K562 (cell line): ENCODE results near the gene SLC6A13. TPM values are rescaled to one million over a fixed set of nuclear protein-coding genes. Genes with fewer than 3 reads are reported as not detected.
A peak's percentile ranks its signal among the peaks of the same experiment; 100 is the strongest.

ENCODE experiments used
- ATAC-seq: fragments of 200-7000 bp; cut with Tn5 transposase; 3 replicates; pipeline ENCODE4 v1.9.1; 2020; ENCODE audit warnings: moderate library complexity
- BruUV-seq: library from RNA; stranded (reverse); fragments of 400-500 nt; replicated peaks from 2 replicates; lab custom pipeline; 2021; lab: Mats Ljungman, UMichigan
- CTCF ChIA-PET: fragments of 300-600 bp; formaldehyde crosslinking; extraction: SDS; loops from one replicate; lab custom pipeline; 2021; ENCODE audit warnings: low intra/inter-chr PET ratio; lab: Yijun Ruan, JAX
- POLR2A ChIA-PET: fragments of 300-600, 350-650 bp; sonication (Branson Sonifier 250); formaldehyde crosslinking; extraction: SDS; loops from one replicate; lab custom pipeline; 2021; ENCODE audit warnings: antibody characterized with exemption, inconsistent platforms; lab: Yijun Ruan, JAX
- DNase-seq, 4 experiments: peaks; one replicate each; pipeline versions ENCODE4 v3.0.0 to v3.0.0-alpha.2; 2011 to 2018; ENCODE audit warnings: low spot score in 3 of 4, mixed read lengths in 3 of 4; ENCODE audit errors: extremely low read depth in 1 of 4
- FAIRE-seq: peaks from 2 replicates; lab custom pipeline; 2011; peaks lifted over from hg19 to GRCh38; lab: Jason Lieb, UNC
- H2AFZ ChIP-seq: 2 replicates; pipeline ENCODE4 v1.6.0; 2011; ENCODE audit warnings: low read depth, low read length, control low read depth, inconsistent platforms
- H3K27ac ChIP-seq: fragments of 200-600 bp; 3 replicates; pipeline ENCODE4 v1.8.0; 2011; ENCODE audit warnings: low read depth, mild to moderate bottlenecking, control low read depth, inconsistent platforms, low read length, moderate library complexity, mixed read lengths; ENCODE audit errors: extremely low read depth
- H3K27me3 ChIP-seq, 2 experiments: fragments of 300-600 bp in 1 of 2; 2 replicates in 1 of 2; 3 replicates in 1 of 2; pipeline versions ENCODE4 v1.6.0 to v1.8.0; 2011; ENCODE audit warnings: inconsistent platforms in 2 of 2, low read length in 2 of 2, mild to moderate bottlenecking in 1 of 2, mixed read lengths in 1 of 2, moderate library complexity in 1 of 2; ENCODE audit not compliant: control insufficient read depth in 2 of 2, insufficient read depth in 2 of 2
- H3K36me3 ChIP-seq: fragments of 300-600 bp; 3 replicates; pipeline ENCODE4 v1.8.0; 2011; ENCODE audit warnings: mild to moderate bottlenecking, low read length, inconsistent platforms; ENCODE audit not compliant: control insufficient read depth, insufficient read depth
- H3K4me1 ChIP-seq, 2 experiments: fragments of 200-600 bp in 1 of 2; replicated peaks in 1 of 2; 2 replicates in 1 of 2; 3 replicates in 1 of 2; pipeline versions ENCODE4 v1.5.1 to v1.8.0; 2011; ENCODE audit warnings: inconsistent platforms in 2 of 2, low read length in 2 of 2, mild to moderate bottlenecking in 1 of 2, mixed read lengths in 1 of 2, moderate library complexity in 1 of 2; ENCODE audit not compliant: control insufficient read depth in 2 of 2, insufficient read depth in 2 of 2
- H3K4me2 ChIP-seq: 2 replicates; pipeline ENCODE4 v1.6.1; 2011; ENCODE audit warnings: low read length, control low read depth, inconsistent platforms, mixed read lengths; ENCODE audit not compliant: insufficient read depth
- H3K4me3 ChIP-seq: fragments of 200-600 bp; sonication (generic), shearing (Covaris generic); 2 replicates; pipeline ENCODE4 v1.5.1; 2016; ENCODE audit warnings: control low read depth, inconsistent platforms
- H3K79me2 ChIP-seq: fragments of 200-600 bp; 3 replicates; pipeline ENCODE4 v1.8.0; 2011; ENCODE audit warnings: low read length, inconsistent platforms; ENCODE audit not compliant: control insufficient read depth, insufficient read depth
- H3K9ac ChIP-seq, 2 experiments: 2 replicates each; pipeline versions ENCODE4 v1.6.0 to v1.6.1; 2011; ENCODE audit warnings: low read depth in 2 of 2, low read length in 2 of 2, control low read depth in 1 of 2, inconsistent platforms in 1 of 2, mild to moderate bottlenecking in 1 of 2, mixed read lengths in 1 of 2; ENCODE audit not compliant: insufficient read depth in 1 of 2
- H3K9me1 ChIP-seq: one replicate; pipeline ENCODE4 v1.6.0; 2011; ENCODE audit warnings: inconsistent platforms, mild to moderate bottlenecking, low read length, moderate library complexity; ENCODE audit not compliant: control insufficient read depth, insufficient read depth
- H3K9me3 ChIP-seq: replicated peaks from 2 replicates; pipeline ENCODE4 v1.5.1; 2011; ENCODE audit warnings: low read depth, low read length, inconsistent platforms; ENCODE audit not compliant: control insufficient read depth, insufficient read depth
- H4K20me1 ChIP-seq: replicated peaks from 2 replicates; pipeline ENCODE4 v1.6.1; 2011; ENCODE audit warnings: low read length, inconsistent platforms, mixed read lengths; ENCODE audit not compliant: control insufficient read depth, insufficient read depth
- CEBPB ChIP-seq: fragments of 450-650 bp; IDR thresholded peaks from 2 replicates; pipeline ENCODE4 v1.6.1; 2016; ENCODE audit warnings: missing genetic modification characterization, missing compliant biosample characterization
- MTA2 ChIP-seq: fragments of 450-650 bp; IDR thresholded peaks from 2 replicates; pipeline ENCODE4 v1.6.1; 2016; ENCODE audit warnings: low read depth
- OTX1 ChIP-seq: fragments of 450-650 bp; formaldehyde crosslinking; IDR thresholded peaks from 2 replicates; pipeline ENCODE4 v1.4.0; 2022; ENCODE audit warnings: mild to moderate bottlenecking
- PBX2 ChIP-seq, 2 experiments: IDR thresholded peaks in 1 of 2; conservative IDR thresholded peaks in 1 of 2; 2 replicates each; pipeline ENCODE4 v1.6.1; 2016; ENCODE audit warnings: low read depth in 2 of 2, mild to moderate bottlenecking in 1 of 2, missing compliant biosample characterization in 1 of 2, missing genetic modification characterization in 1 of 2, moderate library complexity in 1 of 2
- ZBTB11 ChIP-seq, 3 experiments: fragments of 200-800 bp in 1 of 3; fragments of 250-450 bp in 1 of 3; fragments of 450-650 bp in 1 of 3; sonication (Bioruptor Pico) in 1 of 3; sonication (Bioruptor generic) in 1 of 3; formaldehyde crosslinking in 1 of 3; IDR thresholded peaks; 2 replicates each; pipeline versions ENCODE4 v1.6.1 to v1.8.0; 2016 to 2022; ENCODE audit warnings: mild to moderate bottlenecking in 2 of 3, missing genetic modification characterization in 2 of 3, missing compliant biosample characterization in 1 of 3, moderate library complexity in 1 of 3
- ZFP36 ChIP-seq: fragments of 150-350 bp; IDR thresholded peaks from 2 replicates; pipeline ENCODE4 v1.6.1; 2018; ENCODE audit warnings: low read length, low read depth; ENCODE audit not compliant: partially characterized antibody
- WGBS: fragments of 100-300 bp; shearing (Covaris generic); methylation state at CpG from one replicate; pipeline ENCODE4 v1.1.6; 2016; ENCODE audit warnings: low coverage, mixed read lengths; ENCODE audit not compliant: insufficient coverage; ENCODE audit errors: missing lambda C conversion rate; 5-methylcytosine and 5-hydroxymethylcytosine counted together
- in situ Hi-C: fragments of 300-500 bp; cut with MboI; formaldehyde crosslinking; loops from 4 replicates; pipeline ENCODE4 v1.15.0; 2018; ENCODE audit warnings: inconsistent platforms, mixed read lengths
- intact Hi-C: fragments of 100-400 bp; cut with micrococcal nuclease; formaldehyde crosslinking; loops from 2 replicates; pipeline ENCODE4 v1.14.2; 2022
- polyA plus RNA-seq, 8 experiments: library from polyadenylated mRNA; depleted of rRNA in 4 of 8; stranded (reverse) in 5 of 8; unstranded in 3 of 8; fragments of >200 nt; fragmentation: Nextera tagmentation in 2 of 8; fragmentation: Illumina TruSeq in 1 of 8; extraction: Ambion mirVana in 2 of 8; extraction: Trizol in 1 of 8; gene quantifications; 2 replicates each; pipeline versions ENCODE4 v1.2.1 to v1.2.3, GENCODE V29; 2011 to 2014; ENCODE audit warnings: inconsistent platforms in 1 of 8, missing spikeins in 1 of 8
- total RNA-seq, 7 experiments: library from RNA; depleted of rRNA in 6 of 7; stranded (reverse); fragments of >200 nt in 6 of 7; fragmentation: Illumina TruSeq in 2 of 7; extraction: Trizol in 2 of 7; gene quantifications; 2 replicates each; pipeline versions ENCODE4 v1.2.1 to v1.2.3, GENCODE V29; 2011 to 2021; ENCODE audit warnings: low replicate concordance in 1 of 7

SLC6A13 gene
- total and polyA plus RNA-seq, 9 of the 15 experiments (the other 6 are each of a cell fraction or from before 2014, with no cell fraction given), result 0.06 to 0.33 (median 0.22) TPM; not detected in 4

GRCh38 chr12:204261-204678 is 58.4 kb downstream of the SLC6A13 start:
- Histone ChIP-seq H3K79me2 (no peaks in the 10 kb centered on the region), H3K27ac (no peak overlapping the region), H3K4me2 (no peak overlapping the region; the same call in 1 of the 2 replicates), H3K9me1 (no peaks in the 10 kb centered on the region), H3K36me3 (no peaks in the 10 kb centered on the region), H3K9ac (no peak overlapping the region; a peak in 1 of 4 replicates), H2AFZ (no peak overlapping the region), H3K27me3 (peaks cover 31 to 66% of the 10 kb centered on the region in 2 experiments), H4K20me1 (0 out of 2 replicates have a peak, but pooled peaks cover 6% of the 10 kb centered on the region), H3K9me3 (no peaks in the 10 kb centered on the region), H3K4me3 (no peak overlapping the region), H3K4me1 (peaks cover 2 to 12% of the 10 kb centered on the region in 2 experiments; a peak in 4 of 5 replicates)
- ChIA-PET POLR2A (no interaction called here), CTCF (no interaction called here)
- intact Hi-C loops (no loop called here), in situ Hi-C loops (no loop called here)
- ATAC-seq (no peak), FAIRE-seq (no peak), DNase-seq (no peak)
- no TSS peak for BruUV-seq
- 62% methylated on average over 5 of the region's 11 CpGs for WGBS
- TF ChIP-seq CEBPB (tag), result no peak
- no peak for TF ChIP-seq ZBTB11 (CRISPR knock-in tag; IDR thresholded peaks at IDR 0.05)
- no peak for TF ChIP-seq MTA2
- TF ChIP-seq PBX2 (CRISPR knock-in tag; IDR thresholded peaks at IDR 0.05; ENCODE audit: low read depth), result no peak
- no peak for TF ChIP-seq PBX2 (tag; conservative IDR thresholded peaks at IDR 0.05; ENCODE audit: low read depth)
- no peak for TF ChIP-seq OTX1 (CRISPR knock-in tag)
- TF ChIP-seq ZFP36, result peak; percentile 73
